Liver (tissue), 9 donors: ENCODE data around the gene DPP4. TPM values are rescaled to one million over a fixed set of nuclear protein-coding genes. Genes with fewer than 3 reads are reported as not detected.

Experiments
- DNase-seq: peaks from one replicate; pipeline ENCODE4 v3.0.0-alpha.2; 2017; ENCODE audit warnings: low spot score
- H3K27ac ChIP-seq, 2 donors: one replicate each; pipeline ENCODE4 v1.7.0; 2013; ENCODE audit warnings: inconsistent platforms in 2 of 2, low read length in 2 of 2, control low read depth in 1 of 2, low read depth in 1 of 2, mild to moderate bottlenecking in 1 of 2
- H3K27me3 ChIP-seq, 4 donors: one replicate each; pipeline versions ENCODE4 v1.6.1 to v1.7.0; 2013; ENCODE audit warnings: low read length in 3 of 4, inconsistent platforms in 1 of 4, mild to moderate bottlenecking in 1 of 4, moderate library complexity in 1 of 4; ENCODE audit not compliant: control insufficient read depth in 4 of 4, insufficient read depth in 4 of 4
- H3K36me3 ChIP-seq, 4 donors: one replicate each; pipeline versions ENCODE4 v1.6.1 to v1.7.0; 2013; ENCODE audit warnings: low read length in 3 of 4, mild to moderate bottlenecking in 3 of 4, low read depth in 1 of 4, moderate library complexity in 1 of 4; ENCODE audit not compliant: control insufficient read depth in 4 of 4, insufficient read depth in 3 of 4
- H3K4me1 ChIP-seq, 4 donors: one replicate each; pipeline versions ENCODE4 v1.6.1 to v1.7.0; 2013; ENCODE audit warnings: low read length in 3 of 4, mild to moderate bottlenecking in 3 of 4, moderate library complexity in 1 of 4; ENCODE audit not compliant: control insufficient read depth in 4 of 4, insufficient read depth in 4 of 4
- H3K4me3 ChIP-seq, 3 donors: one replicate each; pipeline versions ENCODE4 v1.6.1 to v1.7.0; 2013; ENCODE audit warnings: low read length in 3 of 3, control low read depth in 1 of 3, low read depth in 1 of 3, mild to moderate bottlenecking in 1 of 3
- H3K9ac ChIP-seq, 2 donors: one replicate each; pipeline ENCODE4 v1.7.0; 2013; ENCODE audit warnings: low read length in 2 of 2, mild to moderate bottlenecking in 2 of 2, moderate library complexity in 2 of 2, control low read depth in 1 of 2, low read depth in 1 of 2
- H3K9me3 ChIP-seq, 4 donors: one replicate each; pipeline versions ENCODE4 v1.6.1 to v1.7.0; 2013; ENCODE audit warnings: low read length in 3 of 4; ENCODE audit not compliant: control insufficient read depth in 4 of 4
- ATF3 ChIP-seq: IDR thresholded peaks from 2 replicates; pipeline ENCODE4 v1.6.1; 2016; ENCODE audit warnings: antibody characterized with exemption
- CTCF ChIP-seq: fragments of 150-350 bp; IDR thresholded peaks from 2 replicates; pipeline ENCODE4 v1.5.1; 2017; ENCODE audit warnings: improper control_type of control experiment, low read depth, low read length; ENCODE audit not compliant: missing input control
- EGR1 ChIP-seq, 2 donors: IDR thresholded peaks; 2 replicates each; pipeline ENCODE4 v1.6.1; 2016 to 2018; ENCODE audit warnings: antibody characterized with exemption in 2 of 2, low read depth in 2 of 2
- FOXA1 ChIP-seq: IDR thresholded peaks from 2 replicates; pipeline ENCODE4 v1.6.1; 2016; ENCODE audit warnings: antibody characterized with exemption
- GABPA ChIP-seq, 2 donors: IDR thresholded peaks in 1 of 2; conservative IDR thresholded peaks in 1 of 2; 2 replicates each; pipeline ENCODE4 v1.6.1; 2016; ENCODE audit warnings: antibody characterized with exemption in 2 of 2, mild to moderate bottlenecking in 1 of 2, moderate library complexity in 1 of 2
- HNF4A ChIP-seq, 2 donors: conservative IDR thresholded peaks; 2 replicates each; pipeline ENCODE4 v1.6.1; 2016; ENCODE audit warnings: antibody characterized with exemption in 2 of 2, mild to moderate bottlenecking in 2 of 2
- JUND ChIP-seq, 2 donors: IDR thresholded peaks; 2 replicates each; pipeline ENCODE4 v1.6.1; 2016; ENCODE audit warnings: antibody characterized with exemption in 2 of 2
- MAX ChIP-seq: IDR thresholded peaks from 2 replicates; pipeline ENCODE4 v1.6.1; 2016; ENCODE audit warnings: antibody characterized with exemption
- NR2F2 ChIP-seq: IDR thresholded peaks from 2 replicates; pipeline ENCODE4 v1.6.1; 2016; ENCODE audit warnings: antibody characterized with exemption
- RAD21 ChIP-seq, 2 donors: IDR thresholded peaks; 2 replicates each; pipeline ENCODE4 v1.6.1; 2016; ENCODE audit warnings: antibody characterized with exemption in 2 of 2, mild to moderate bottlenecking in 2 of 2
- REST ChIP-seq: IDR thresholded peaks from 2 replicates; pipeline ENCODE4 v1.6.1; 2016; ENCODE audit warnings: antibody characterized with exemption, mild to moderate bottlenecking
- RXRA ChIP-seq, 2 donors: IDR thresholded peaks; 2 replicates each; pipeline ENCODE4 v1.6.1; 2017 to 2018; ENCODE audit warnings: antibody characterized with exemption in 2 of 2, mild to moderate bottlenecking in 1 of 2
- SP1 ChIP-seq: IDR thresholded peaks from 2 replicates; pipeline ENCODE4 v1.6.1; 2018; ENCODE audit warnings: antibody characterized with exemption, mild to moderate bottlenecking
- TAF1 ChIP-seq: conservative IDR thresholded peaks from 2 replicates; pipeline ENCODE4 v1.6.1; 2016; ENCODE audit warnings: antibody characterized with exemption, mild to moderate bottlenecking
- YY1 ChIP-seq: IDR thresholded peaks from 2 replicates; pipeline ENCODE4 v1.6.1; 2016; ENCODE audit warnings: antibody characterized with exemption, mild to moderate bottlenecking
- WGBS: extraction: QIAGEN DNeasy Blood & Tissue Kit; methylation state at CpG from one replicate; pipeline ENCODE4 v1.1.7; 2013; 5-methylcytosine and 5-hydroxymethylcytosine counted together
- polyA plus RNA-seq, 2 donors: library from polyadenylated mRNA; stranded (reverse) in 1 of 2; unstranded in 1 of 2; fragments of 200-250 nt in 1 of 2; fragments of >200 nt in 1 of 2; fragmentation: Nextera tagmentation in 1 of 2; extraction: Ambion mirVana in 1 of 2; gene quantifications; one replicate each; pipeline versions ENCODE4 v1.2.1 to v1.2.3, GENCODE V29; 2013 to 2015
- total RNA-seq, 2 donors: library from RNA; depleted of rRNA; stranded (reverse); fragments of >200 nt; gene quantifications; one replicate each; pipeline ENCODE4 v1.2.3, GENCODE V29; 2014
- donor health status: healthy.
- donor health status: healthy.
- donor health status: healthy.
- donor health status: healthy.
- donor health status: healthy.

DPP4 gene
- total and polyA plus RNA-seq, 4 donors = 9.6 to 30.1 (median 13.5) TPM

- TF ChIP-seq ATF3 = no peak
- no peak for TF ChIP-seq YY1
- no peak for TF ChIP-seq SP1
- no peak for TF ChIP-seq JUND (IDR thresholded peaks at IDR 0.05)
- no peak for TF ChIP-seq GABPA (IDR thresholded peaks at IDR 0.05 in 1 of 2, conservative IDR thresholded peaks at IDR 0.05 in 1 of 2)
- TF ChIP-seq FOXA1 = no peak
- no peak for TF ChIP-seq TAF1
- TF ChIP-seq NR2F2 = no peak
- no peak for TF ChIP-seq RXRA (IDR thresholded peaks at IDR 0.05)
- TF ChIP-seq HNF4A (conservative IDR thresholded peaks at IDR 0.05) = no peak
These were observed 13.0 kb downstream of the DPP4 start (continued) for GRCh38 chr2:162061021-162061420.

- no peak for DNase-seq
- Histone ChIP-seq H3K9ac (no peak overlapping the region), H3K27me3 (no peaks in the 10 kb centered on the region), H3K36me3 (peaks cover 0 to 4% (median under 1%) of the 10 kb centered on the region in 4 donors), H3K27ac (no peak overlapping the region), H3K4me3 (no peak overlapping the region), H3K9me3 (peaks cover 3 to 11% (median 8%) of the 10 kb centered on the region in 4 donors), H3K4me1 (no peaks in the 10 kb centered on the region)
- 76% methylated on average over 2 of the region's 2 CpGs for WGBS
- TF ChIP-seq RAD21 (IDR thresholded peaks at IDR 0.05) (no peak), CTCF (no peak), RXRA (IDR thresholded peaks at IDR 0.05) (no peak), NR2F2 (no peak), EGR1 (IDR thresholded peaks at IDR 0.05; ENCODE audit: low read depth in 2 of 2) (no peak), YY1 (no peak), GABPA (IDR thresholded peaks at IDR 0.05 in 1 of 2, conservative IDR thresholded peaks at IDR 0.05 in 1 of 2) (no peak), ATF3 (no peak), TAF1 (no peak), MAX (no peak), FOXA1 (no peak), SP1 (no peak), REST (no peak), HNF4A (conservative IDR thresholded peaks at IDR 0.05) (no peak)
These were observed 13.5 kb downstream of the DPP4 start for GRCh38 chr2:162060532-162060931.
